K562 (cell line): ENCODE data around the gene RTL10. TPM values are rescaled to one million over a fixed set of nuclear protein-coding genes. Genes with fewer than 3 reads are reported as not detected.

Experiments used
- CBX5 ChIP-seq: IDR thresholded peaks from 2 replicates; pipeline ENCODE4 v1.6.1; 2014; ENCODE audit warnings: low read depth, borderline replicate concordance
- ELF2 ChIP-seq: fragments of 250-450 bp; sonication (Bioruptor Pico); IDR thresholded peaks from 2 replicates; pipeline ENCODE4 v1.5.0; 2021; ENCODE audit warnings: mild to moderate bottlenecking
- EWSR1 ChIP-seq: fragments of 450-650 bp; IDR thresholded peaks from 2 replicates; pipeline ENCODE4 v1.6.1; 2018; ENCODE audit warnings: borderline replicate concordance, mild to moderate bottlenecking, low read depth, moderate library complexity; ENCODE audit not compliant: partially characterized antibody
- FOS ChIP-seq: IDR thresholded peaks from 3 replicates; pipeline ENCODE4 v1.6.1; 2011; ENCODE audit not compliant: insufficient read length; ENCODE audit errors: extremely low read depth
- IRF2 ChIP-seq: sonication (generic); formaldehyde crosslinking; IDR thresholded peaks from 2 replicates; pipeline ENCODE4 v1.8.1; 2022; ENCODE audit warnings: mild to moderate bottlenecking, missing genetic modification reagents
- MTF1 ChIP-seq: fragments of 250-450 bp; sonication (Bioruptor Pico); IDR thresholded peaks from 2 replicates; pipeline ENCODE4 v1.9.0; 2021; ENCODE audit warnings: moderate library complexity, mild to moderate bottlenecking, inconsistent platforms, borderline replicate concordance
- NR0B1 ChIP-seq: fragments of 450-650 bp; IDR thresholded peaks from one replicate; pipeline ENCODE4 v1.6.1; 2018; ENCODE audit warnings: mild to moderate bottlenecking, moderate library complexity; ENCODE audit not compliant: partially characterized antibody
- POLR3G ChIP-seq: IDR thresholded peaks from 2 replicates; pipeline ENCODE4 v1.6.1; 2011; ENCODE audit not compliant: insufficient read length, insufficient replicate concordance; ENCODE audit errors: extremely low read depth
- PYGO2 ChIP-seq: fragments of 450-650 bp; IDR thresholded peaks from 2 replicates; pipeline ENCODE4 v1.6.1; 2016; ENCODE audit warnings: mild to moderate bottlenecking, missing genetic modification characterization, moderate library complexity, missing compliant biosample characterization
- SNRNP70 ChIP-seq: fragments of 200-400 bp; formaldehyde crosslinking; optimal IDR thresholded peaks from 2 replicates; pipeline ENCODE3; 2017; ENCODE audit warnings: low read depth, low read length
- TBL1XR1 ChIP-seq, 2 experiments: IDR thresholded peaks; 2 replicates each; pipeline ENCODE4 v1.6.1; 2012; ENCODE audit warnings: improper control_type of control experiment in 2 of 2, low read length in 2 of 2, mild to moderate bottlenecking in 1 of 2
- ZC3H4 ChIP-seq: sonication (generic); formaldehyde crosslinking; IDR thresholded peaks from 2 replicates; pipeline ENCODE4 v1.9.0; 2021; ENCODE audit warnings: missing genetic modification reagents, borderline replicate concordance
- ZFP30 ChIP-seq: fragments of 250-450 bp; sonication (Bioruptor Pico); IDR thresholded peaks from 2 replicates; pipeline ENCODE4 v1.8.0; 2022; ENCODE audit warnings: moderate library complexity, mild to moderate bottlenecking, inconsistent platforms, borderline replicate concordance
- ZNF318 ChIP-seq, 2 experiments: fragments of 450-650 bp; IDR thresholded peaks; 2 replicates each; pipeline ENCODE4 v1.6.1; 2016; ENCODE audit warnings: mild to moderate bottlenecking in 2 of 2, borderline replicate concordance in 1 of 2, low read depth in 1 of 2, moderate library complexity in 1 of 2
- ZNF511 ChIP-seq: sonication (generic); formaldehyde crosslinking; IDR thresholded peaks from 2 replicates; pipeline ENCODE4 v1.8.0; 2022; ENCODE audit warnings: mild to moderate bottlenecking, missing genetic modification reagents
- ZNF57 ChIP-seq: fragments of 450-650 bp; formaldehyde crosslinking; IDR thresholded peaks from 2 replicates; pipeline ENCODE4 v1.4.0; 2020; ENCODE audit warnings: mild to moderate bottlenecking, moderate library complexity
- ZNF785 ChIP-seq: fragments of 250-450 bp; sonication (Bioruptor Pico); IDR thresholded peaks from 2 replicates; pipeline ENCODE4 v1.4.0; 2020; ENCODE audit warnings: mild to moderate bottlenecking
- ZSCAN29 ChIP-seq: fragments of 450-650 bp; IDR thresholded peaks from 2 replicates; pipeline ENCODE4 v1.6.1; 2017
- polyA plus RNA-seq, 8 experiments: library from polyadenylated mRNA; depleted of rRNA in 4 of 8; stranded (reverse) in 5 of 8; unstranded in 3 of 8; fragments of >200 nt; fragmentation: Nextera tagmentation in 2 of 8; fragmentation: Illumina TruSeq in 1 of 8; extraction: Ambion mirVana in 2 of 8; extraction: Trizol in 1 of 8; gene quantifications; 2 replicates each; pipeline versions ENCODE4 v1.2.1 to v1.2.3, GENCODE V29; 2011 to 2014; ENCODE audit warnings: inconsistent platforms in 1 of 8, missing spikeins in 1 of 8
- total RNA-seq, 7 experiments: library from RNA; depleted of rRNA in 6 of 7; stranded (reverse); fragments of >200 nt in 6 of 7; fragmentation: Illumina TruSeq in 2 of 7; extraction: Trizol in 2 of 7; gene quantifications; 2 replicates each; pipeline versions ENCODE4 v1.2.1 to v1.2.3, GENCODE V29; 2011 to 2021; ENCODE audit warnings: low replicate concordance in 1 of 7

RTL10 gene
- total and polyA plus RNA-seq, 9 of the 15 experiments (the other 6 are each of a cell fraction or from before 2014, with no cell fraction given): 19.8 to 75.5 (median 32.5) TPM

GRCh38 chr22:19854778-19855503 is at the start of gene RTL10, which contains the start of gene GNB1L (continued):
- TF ChIP-seq ZFP30 (CRISPR knock-in tag) (no peak), ZSCAN29 (no peak), ZNF511 (CRISPR knock-in tag) (no peak), EWSR1 (no peak), ZNF785 (CRISPR knock-in tag) (no peak), NR0B1 (no peak), CBX5 (no peak), POLR3G (no peak), ZNF57 (peak; percentile 88), MTF1 (CRISPR knock-in tag) (no peak), ELF2 (CRISPR knock-in tag) (no peak), FOS (no peak), PYGO2 (tag) (no peak), TBL1XR1 (IDR thresholded peaks at IDR 0.05; ENCODE audit: low read length in 2 of 2) (peak; percentile 29 to 81; a peak in 3 of 4 replicates), SNRNP70 (no peak), IRF2 (CRISPR knock-in tag) (no peak), ZNF318 (IDR thresholded peaks at IDR 0.05; ENCODE audit: borderline replicate concordance in 1 of 2, low read depth in 1 of 2) (no peak), ZC3H4 (CRISPR knock-in tag) (no peak)
